HCT116 (cell line): ENCODE results near the gene PWP1. TPM values are rescaled to one million over a fixed set of nuclear protein-coding genes. Genes with fewer than 3 reads are reported as not detected.

ENCODE experiments used
- ATAC-seq: fragments of 200-7000 bp; cut with Tn5 transposase; 2 replicates; pipeline ENCODE4 v1.9.1; 2020; ENCODE audit warnings: mild to moderate bottlenecking, moderate library complexity
- BruUV-seq: library from RNA; stranded (reverse); fragments of 400-500 nt; replicated peaks from 2 replicates; lab custom pipeline; 2021; lab: Mats Ljungman, UMichigan
- CTCF ChIA-PET: fragments of 300-600 bp; sonication (Branson Sonifier 250); formaldehyde crosslinking; loops from one replicate; lab custom pipeline; 2021; ENCODE audit warnings: antibody characterized with exemption; lab: Charles Lee
- POLR2A ChIA-PET: fragments of 300-600, 350-600 bp; sonication (Branson Sonifier 250); formaldehyde crosslinking; loops from one replicate; lab custom pipeline; 2021; ENCODE audit warnings: antibody characterized with exemption; lab: Charles Lee
- RAD21 ChIA-PET, 2 experiments: fragments of 300-600 bp; sonication (Branson Sonifier 250); formaldehyde crosslinking; loops; one replicate each; lab custom pipeline; 2023; ENCODE audit warnings: low total read pairs in 2 of 2; ENCODE audit not compliant: uncharacterized antibody in 2 of 2, unreplicated experiment in 2 of 2, low non-redundant PET in 1 of 2; lab: Charles Lee
- DNase-seq: peaks from one replicate; pipeline ENCODE4 v3.0.0-alpha.2; 2010; ENCODE audit warnings: low read depth, low spot score
- H2AFZ ChIP-seq: fragments of 200-600 bp; shearing (Covaris generic), sonication (generic); 2 replicates; pipeline ENCODE4 v1.6.1; 2017; ENCODE audit warnings: low read depth, mixed run types, mixed read lengths, antibody characterized with exemption, low read length; ENCODE audit not compliant: poor library complexity, severe bottlenecking
- H3K27ac ChIP-seq: 2 replicates; pipeline ENCODE4 v1.5.1; 2012; ENCODE audit warnings: low read depth, low read length
- H3K27me3 ChIP-seq: fragments of 200-600 bp; sonication (generic); 2 replicates; pipeline ENCODE4 v1.6.1; 2016; ENCODE audit warnings: mixed run types, low read length, mixed read lengths; ENCODE audit not compliant: insufficient read depth
- H3K36me3 ChIP-seq, 2 experiments: fragments of 200-500 bp in 1 of 2; fragments of 200-600 bp in 1 of 2; sonication (Bioruptor generic) in 1 of 2; sonication (generic) in 1 of 2; 2 replicates each; pipeline versions ENCODE4 v1.5.1 to v1.6.1; 2014 to 2016; ENCODE audit warnings: low read length in 2 of 2, inconsistent platforms in 1 of 2, mixed read lengths in 1 of 2, mixed run types in 1 of 2; ENCODE audit not compliant: insufficient read depth in 2 of 2, control insufficient read depth in 1 of 2
- H3K4me1 ChIP-seq, 2 experiments: fragments of 200-600 bp in 1 of 2; sonication (generic) in 1 of 2; 2 replicates each; pipeline versions ENCODE4 v1.5.1 to v1.6.1; 2012 to 2017; ENCODE audit warnings: low read length in 2 of 2, inconsistent platforms in 1 of 2, mild to moderate bottlenecking in 1 of 2, mixed read lengths in 1 of 2, mixed run types in 1 of 2, moderate library complexity in 1 of 2; ENCODE audit not compliant: insufficient read depth in 2 of 2, control insufficient read depth in 1 of 2
- H3K4me2 ChIP-seq: fragments of 200-600 bp; sonication (generic); 2 replicates; pipeline ENCODE4 v1.6.1; 2017; ENCODE audit warnings: mixed run types, low read length, mixed read lengths
- H3K4me3 ChIP-seq, 2 experiments: fragments of 200-600 bp in 1 of 2; sonication (generic) in 1 of 2; replicated peaks in 1 of 2; 2 replicates each; pipeline ENCODE4 v1.5.1; 2011 to 2016; ENCODE audit warnings: low read length in 2 of 2, control low read depth in 1 of 2, low read depth in 1 of 2, mild to moderate bottlenecking in 1 of 2, mixed read lengths in 1 of 2, mixed run types in 1 of 2
- H3K79me2 ChIP-seq: fragments of 200-600 bp; sonication (generic); 2 replicates; pipeline ENCODE4 v1.6.1; 2017; ENCODE audit warnings: mild to moderate bottlenecking, mixed run types, low read length, moderate library complexity, mixed read lengths; ENCODE audit not compliant: insufficient read depth
- H3K9ac ChIP-seq: fragments of 200-600 bp; sonication (generic); 2 replicates; pipeline ENCODE4 v1.6.1; 2016; ENCODE audit warnings: low read length, mixed read lengths
- H3K9me2 ChIP-seq: fragments of 200-600 bp; sonication (generic), shearing (Covaris generic); 2 replicates; pipeline ENCODE4 v1.6.1; 2017; ENCODE audit warnings: mixed run types, mild to moderate bottlenecking, moderate library complexity; ENCODE audit not compliant: insufficient read depth
- H3K9me3 ChIP-seq, 2 experiments: fragments of 200-500 bp in 1 of 2; fragments of 200-600 bp in 1 of 2; sonication (Bioruptor generic) in 1 of 2; sonication (generic) in 1 of 2; 2 replicates each; pipeline ENCODE4 v1.6.1; 2014 to 2017; ENCODE audit warnings: low read length in 2 of 2, mixed read lengths in 2 of 2, inconsistent platforms in 1 of 2, low read depth in 1 of 2, mild to moderate bottlenecking in 1 of 2, mixed run types in 1 of 2, moderate library complexity in 1 of 2; ENCODE audit not compliant: control insufficient read depth in 1 of 2, insufficient read depth in 1 of 2
- H4K20me1 ChIP-seq: fragments of 200-600 bp; sonication (generic), shearing (Covaris generic); 2 replicates; pipeline ENCODE4 v1.6.1; 2017; ENCODE audit warnings: mixed run types, mild to moderate bottlenecking, moderate library complexity; ENCODE audit not compliant: insufficient read depth
- CEBPB ChIP-seq: IDR thresholded peaks from 2 replicates; pipeline ENCODE4 v1.6.1; 2012; ENCODE audit warnings: low read depth
- CTCF ChIP-seq, 3 experiments: fragments of 200-600 bp in 1 of 3; sonication (generic) in 1 of 3; IDR thresholded peaks in 2 of 3; conservative IDR thresholded peaks in 1 of 3; 2 replicates each; pipeline ENCODE4 v1.5.1; 2012 to 2017; ENCODE audit warnings: low read depth in 2 of 3, low read length in 2 of 3, antibody characterized with exemption in 1 of 3, borderline replicate concordance in 1 of 3, control low read depth in 1 of 3, mild to moderate bottlenecking in 1 of 3, mixed read lengths in 1 of 3, mixed run types in 1 of 3, moderate library complexity in 1 of 3; ENCODE audit not compliant: insufficient read depth in 1 of 3
- EGR1 ChIP-seq: IDR thresholded peaks from 2 replicates; pipeline ENCODE4 v1.6.1; 2012; ENCODE audit warnings: low read depth
- ELF1 ChIP-seq: IDR thresholded peaks from 2 replicates; pipeline ENCODE4 v1.6.1; 2012; ENCODE audit warnings: low read depth, borderline replicate concordance
- EZH2phosphoT487 ChIP-seq: fragments of 200-600 bp; IDR thresholded peaks from 2 replicates; pipeline ENCODE4 v1.6.1; 2018; ENCODE audit warnings: antibody characterized with exemption, borderline replicate concordance
- FOSL1 ChIP-seq: IDR thresholded peaks from 2 replicates; pipeline ENCODE4 v1.6.1; 2012; ENCODE audit warnings: low read depth
- JUND ChIP-seq: IDR thresholded peaks from 2 replicates; pipeline ENCODE4 v1.6.1; 2012
- POLR2AphosphoS5 ChIP-seq: IDR thresholded peaks from 2 replicates; pipeline ENCODE4 v1.6.1; 2011; ENCODE audit warnings: mild to moderate bottlenecking, low read depth, low read length, moderate library complexity
- RAD21 ChIP-seq: IDR thresholded peaks from 2 replicates; pipeline ENCODE4 v1.6.1; 2012; ENCODE audit warnings: low read depth, mild to moderate bottlenecking
- SIN3A ChIP-seq: IDR thresholded peaks from 2 replicates; pipeline ENCODE4 v1.6.1; 2012; ENCODE audit warnings: low read depth
- SRF ChIP-seq: IDR thresholded peaks from 2 replicates; pipeline ENCODE4 v1.6.1; 2012; ENCODE audit warnings: low read depth
- YY1 ChIP-seq: IDR thresholded peaks from 2 replicates; pipeline ENCODE4 v1.6.1; 2011; ENCODE audit warnings: low read length, low read depth, moderate library complexity, mild to moderate bottlenecking; ENCODE audit not compliant: insufficient replicate concordance; ENCODE audit errors: extremely low read depth
- ZBTB33 ChIP-seq: IDR thresholded peaks from 2 replicates; pipeline ENCODE4 v1.6.1; 2011; ENCODE audit warnings: mild to moderate bottlenecking, low read length, moderate library complexity; ENCODE audit not compliant: insufficient replicate concordance; ENCODE audit errors: extremely low read depth
- ZFX ChIP-seq: fragments of 450-650 bp; IDR thresholded peaks from 2 replicates; pipeline ENCODE4 v1.6.1; 2017
- intact Hi-C: fragments of 100-400 bp; cut with micrococcal nuclease; formaldehyde crosslinking; loops from 2 replicates; pipeline ENCODE4 v1.10.0; 2022
- total RNA-seq: library from RNA; stranded (reverse); gene quantifications from one replicate; pipeline ENCODE4 v1.2.1, GENCODE V29; 2021; ENCODE audit not compliant: unreplicated experiment

The PWP1 gene
- total RNA-seq, 1 experiment from 2014 or later, result 48.2 TPM

GRCh38 chr12:107685360-107686248 is at the start of gene PWP1 (continued):
- no peak for TF ChIP-seq CTCF (IDR thresholded peaks at IDR 0.05 in 2 of 3, conservative IDR thresholded peaks at IDR 0.05 in 1 of 3; ENCODE audit: borderline replicate concordance in 1 of 3, insufficient read depth in 1 of 3, low read depth in 2 of 3, low read length in 2 of 3)
- no peak for TF ChIP-seq EZH2phosphoT487
- TF ChIP-seq SRF, result peak; percentile 97
- no peak for TF ChIP-seq EGR1
- TF ChIP-seq ELF1, result peak; percentile 81
- TF ChIP-seq YY1, result peak; percentile 91
- peak; percentile 94 for TF ChIP-seq ZFX
- no peak for TF ChIP-seq RAD21

GRCh38 chr12:107641154-107641553 is 44.4 kb upstream of the PWP1 start:
- intact Hi-C loops, result no loop called here
- no TSS peak for BruUV-seq
- ChIA-PET POLR2A (no interaction called here), RAD21 (no interaction called here), CTCF (interaction anchor here (1.7 kb wide), 1 partner anchor 30 kb away, joined by 4 read pairs; no protein-coding TSS in a partner anchor)
- Histone ChIP-seq H3K4me3 (no peak overlapping the region), H3K4me2 (no peak overlapping the region), H3K79me2 (no peaks in the 10 kb centered on the region), H2AFZ (no peak overlapping the region), H3K9me3 (no peaks in the 10 kb centered on the region), H3K9ac (no peak overlapping the region), H3K9me2 (no peaks in the 10 kb centered on the region), H4K20me1 (no peaks in the 10 kb centered on the region), H3K4me1 (no peaks in the 10 kb centered on the region), H3K27ac (no peak overlapping the region), H3K36me3 (no peaks in the 10 kb centered on the region), H3K27me3 (no peaks in the 10 kb centered on the region)
- ATAC-seq, result no peak
- no peak for DNase-seq
- TF ChIP-seq CTCF (IDR thresholded peaks at IDR 0.05 in 2 of 3, conservative IDR thresholded peaks at IDR 0.05 in 1 of 3; ENCODE audit: borderline replicate concordance in 1 of 3, insufficient read depth in 1 of 3, low read depth in 2 of 3, low read length in 2 of 3), result no peak
- TF ChIP-seq POLR2AphosphoS5, result no peak
- TF ChIP-seq ZFX, result no peak
- no peak for TF ChIP-seq ZBTB33
- TF ChIP-seq CEBPB, result no peak
- no peak for TF ChIP-seq FOSL1
- TF ChIP-seq JUND, result no peak
- TF ChIP-seq SRF, result no peak
- TF ChIP-seq SIN3A, result no peak
